ENCODE measurements around the gene GRIK3. TPM values are rescaled to one million over a fixed set of nuclear protein-coding genes. Genes with fewer than 3 reads are reported as not detected.

GRIK3 gene
- total RNA-seq, 1 experiment from 2014 or later: 5.5 TPM

DNA sequence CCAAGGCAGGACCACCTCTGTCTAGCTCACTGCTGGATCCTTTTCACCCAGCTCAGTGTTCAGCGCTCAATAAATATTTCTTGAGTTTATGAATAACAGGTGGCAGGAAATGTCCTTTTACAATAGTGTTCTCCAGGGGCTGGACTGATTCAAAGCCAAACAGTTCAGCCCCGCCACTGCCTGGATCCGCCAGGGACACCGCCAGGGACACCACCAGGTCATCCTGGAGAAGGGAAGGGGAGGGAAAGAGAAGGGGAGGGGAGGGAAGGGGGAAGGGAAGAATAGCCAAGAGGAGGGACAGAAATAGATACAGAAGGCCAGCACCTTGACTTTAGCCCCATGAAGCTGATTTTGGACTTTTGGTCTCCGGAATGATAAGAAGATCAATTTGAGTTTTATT, 255.6 kb downstream of the GRIK3 start:
- ATAC-seq (no peak), DNase-seq (ENCODE audit: low spot score) (no peak)
- no peaks in the 10 kb centered on the region for H3K36me3 Mint-ChIP-seq
- ChIA-PET POLR2A (no interaction called here), CTCF (no interaction called here)
- H3K9me3 Mint-ChIP-seq: no peaks in the 10 kb centered on the region
- H3K4me3 Mint-ChIP-seq: no peak overlapping the region
- peaks cover 28% of the 10 kb centered on the region for H3K4me1 Mint-ChIP-seq
- H3K27me3 Mint-ChIP-seq (ENCODE audit: low read depth): peaks cover 15% of the 10 kb centered on the region
- TF ChIP-seq TP53 (CRISPR knock-in tag; IDR thresholded peaks at IDR 0.05): no peak
- no peak overlapping the region for H3K27ac Mint-ChIP-seq

DNA sequence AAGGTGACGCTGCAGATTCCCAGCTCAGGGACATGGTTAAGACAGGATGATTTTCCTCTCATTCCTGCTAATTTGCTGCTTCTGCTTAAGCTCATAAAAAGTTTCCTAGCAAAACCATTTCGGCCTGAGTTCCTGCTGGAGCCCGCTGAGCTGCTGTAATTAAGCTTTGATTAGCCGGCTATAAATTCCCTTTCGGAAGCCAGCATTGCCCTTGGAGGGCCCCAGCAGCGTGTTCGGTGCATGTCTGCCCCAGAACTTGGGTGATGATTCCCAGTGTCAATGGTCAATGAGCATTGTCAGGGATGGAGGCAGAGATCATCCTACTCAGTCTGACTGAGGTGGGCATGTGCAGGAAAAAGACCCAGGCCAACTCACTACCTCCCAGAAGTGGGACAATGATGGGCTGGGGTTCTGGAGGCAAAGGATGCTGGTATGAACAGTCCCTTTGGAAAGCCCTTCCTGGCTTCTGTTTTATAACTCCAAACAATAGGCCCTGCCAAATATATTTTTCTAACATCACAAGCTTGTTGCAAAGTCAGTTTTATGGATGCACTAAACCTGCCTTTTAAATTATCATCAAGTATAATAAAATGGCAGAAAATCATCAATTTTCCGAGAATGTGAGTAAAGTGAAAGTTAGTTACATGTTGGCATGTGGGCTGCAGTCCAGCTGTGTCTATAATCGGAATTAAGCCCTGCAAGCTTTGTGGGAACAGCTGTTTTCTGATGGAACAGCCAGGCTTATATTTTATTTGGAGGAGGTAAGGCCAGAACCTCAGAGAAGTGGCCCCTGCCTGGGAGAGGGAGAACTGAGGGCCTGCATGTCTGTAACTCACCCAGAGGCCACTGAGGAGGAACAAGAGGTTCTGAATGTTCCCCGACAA, 257.1 kb downstream of the GRIK3 start:
- H3K27ac Mint-ChIP-seq: no peak overlapping the region
- no peak for TF ChIP-seq TEAD4 (CRISPR knock-in tag; IDR thresholded peaks at IDR 0.05)
- no peak for TF ChIP-seq HMGXB4 (CRISPR knock-in tag; IDR thresholded peaks at IDR 0.05)
- TF ChIP-seq ZNF671 (CRISPR knock-in tag; IDR thresholded peaks at IDR 0.05): no peak
- no peak for TF ChIP-seq ZNF512 (CRISPR knock-in tag; IDR thresholded peaks at IDR 0.05; ENCODE audit: borderline replicate concordance)
- TF ChIP-seq TP53 (CRISPR knock-in tag; IDR thresholded peaks at IDR 0.05): no peak
- TF ChIP-seq, protein P1, sequence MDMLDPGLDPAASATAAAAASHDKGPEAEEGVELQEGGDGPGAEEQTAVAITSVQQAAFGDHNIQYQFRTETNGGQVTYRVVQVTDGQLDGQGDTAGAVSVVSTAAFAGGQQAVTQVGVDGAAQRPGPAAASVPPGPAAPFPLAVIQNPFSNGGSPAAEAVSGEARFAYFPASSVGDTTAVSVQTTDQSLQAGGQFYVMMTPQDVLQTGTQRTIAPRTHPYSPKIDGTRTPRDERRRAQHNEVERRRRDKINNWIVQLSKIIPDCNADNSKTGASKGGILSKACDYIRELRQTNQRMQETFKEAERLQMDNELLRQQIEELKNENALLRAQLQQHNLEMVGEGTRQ (CRISPR knock-in tag; IDR thresholded peaks at IDR 0.05): no peak
- TF ChIP-seq, protein P2, sequence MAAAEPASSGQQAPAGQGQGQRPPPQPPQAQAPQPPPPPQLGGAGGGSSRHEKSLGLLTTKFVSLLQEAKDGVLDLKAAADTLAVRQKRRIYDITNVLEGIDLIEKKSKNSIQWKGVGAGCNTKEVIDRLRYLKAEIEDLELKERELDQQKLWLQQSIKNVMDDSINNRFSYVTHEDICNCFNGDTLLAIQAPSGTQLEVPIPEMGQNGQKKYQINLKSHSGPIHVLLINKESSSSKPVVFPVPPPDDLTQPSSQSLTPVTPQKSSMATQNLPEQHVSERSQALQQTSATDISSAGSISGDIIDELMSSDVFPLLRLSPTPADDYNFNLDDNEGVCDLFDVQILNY (CRISPR knock-in tag; IDR thresholded peaks at IDR 0.05): no peak
- TF ChIP-seq ELF4 (CRISPR knock-in tag; IDR thresholded peaks at IDR 0.05; ENCODE audit: low read depth): no peak
- TF ChIP-seq MAX (CRISPR knock-in tag; IDR thresholded peaks at IDR 0.05): no peak
- no peak for TF ChIP-seq RORB (CRISPR knock-in tag; IDR thresholded peaks at IDR 0.05)
- TF ChIP-seq, protein P3, sequence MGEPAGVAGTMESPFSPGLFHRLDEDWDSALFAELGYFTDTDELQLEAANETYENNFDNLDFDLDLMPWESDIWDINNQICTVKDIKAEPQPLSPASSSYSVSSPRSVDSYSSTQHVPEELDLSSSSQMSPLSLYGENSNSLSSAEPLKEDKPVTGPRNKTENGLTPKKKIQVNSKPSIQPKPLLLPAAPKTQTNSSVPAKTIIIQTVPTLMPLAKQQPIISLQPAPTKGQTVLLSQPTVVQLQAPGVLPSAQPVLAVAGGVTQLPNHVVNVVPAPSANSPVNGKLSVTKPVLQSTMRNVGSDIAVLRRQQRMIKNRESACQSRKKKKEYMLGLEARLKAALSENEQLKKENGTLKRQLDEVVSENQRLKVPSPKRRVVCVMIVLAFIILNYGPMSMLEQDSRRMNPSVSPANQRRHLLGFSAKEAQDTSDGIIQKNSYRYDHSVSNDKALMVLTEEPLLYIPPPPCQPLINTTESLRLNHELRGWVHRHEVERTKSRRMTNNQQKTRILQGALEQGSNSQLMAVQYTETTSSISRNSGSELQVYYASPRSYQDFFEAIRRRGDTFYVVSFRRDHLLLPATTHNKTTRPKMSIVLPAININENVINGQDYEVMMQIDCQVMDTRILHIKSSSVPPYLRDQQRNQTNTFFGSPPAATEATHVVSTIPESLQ (CRISPR knock-in tag; IDR thresholded peaks at IDR 0.05): no peak
- TF ChIP-seq FOXP1 (CRISPR knock-in tag; IDR thresholded peaks at IDR 0.05; ENCODE audit: borderline replicate concordance): no peak
- DNase-seq (ENCODE audit: low spot score) (no peak), ATAC-seq (no peak)
- H3K4me3 Mint-ChIP-seq: no peak overlapping the region
- CTCF ChIA-PET: no interaction called here
- H3K4me1 Mint-ChIP-seq: peaks cover 35% of the 10 kb centered on the region
- H3K36me3 Mint-ChIP-seq: no peaks in the 10 kb centered on the region
- peaks cover 21% of the 10 kb centered on the region for H3K27me3 Mint-ChIP-seq (ENCODE audit: low read depth)
- no peaks in the 10 kb centered on the region for H3K9me3 Mint-ChIP-seq
- POLR2A ChIA-PET: no interaction called here

GRCh38 chr1:36776256-36776655, 258.1 kb downstream of the GRIK3 start:
- H3K9me3 Mint-ChIP-seq: no peaks in the 10 kb centered on the region
- H3K27ac Mint-ChIP-seq: no peak overlapping the region
- H3K4me1 Mint-ChIP-seq: peaks cover 42% of the 10 kb centered on the region
- H3K4me3 Mint-ChIP-seq: no peak overlapping the region
- no peaks in the 10 kb centered on the region for H3K36me3 Mint-ChIP-seq
- POLR2A ChIA-PET: no interaction called here
- ATAC-seq: no peak
- no peak for DNase-seq (ENCODE audit: low spot score)
- peaks cover 19% of the 10 kb centered on the region; the same call in 1 of the 2 replicates for H3K27me3 Mint-ChIP-seq (ENCODE audit: low read depth)
- CTCF ChIA-PET: no interaction called here
- TF ChIP-seq ZNF317 (CRISPR knock-in tag; IDR thresholded peaks at IDR 0.05; ENCODE audit: borderline replicate concordance, low read depth) (no peak), MAX (CRISPR knock-in tag; IDR thresholded peaks at IDR 0.05) (no peak), ATF1 (CRISPR knock-in tag; IDR thresholded peaks at IDR 0.05) (no peak), TCF7 (CRISPR knock-in tag; IDR thresholded peaks at IDR 0.05; ENCODE audit: low read depth) (no peak), ZBTB43 (CRISPR knock-in tag; IDR thresholded peaks at IDR 0.05) (no peak), ZNF121 (CRISPR knock-in tag; IDR thresholded peaks at IDR 0.05) (no peak), PRRX2 (CRISPR knock-in tag; IDR thresholded peaks at IDR 0.05) (no peak)
- TF ChIP-seq, protein P3 (CRISPR knock-in tag; IDR thresholded peaks at IDR 0.05): no peak

Data from WTC11 (cell line).